Suppressor macrophage treated with lipopolysaccharide for 1 hour (primary cell): ENCODE measurements around the gene PTPRN2.
"Not testable (repeated sequence)": the region's sequence is repeated elsewhere in the genome, so short reads cannot be mapped to it uniquely, and the experiment has no call there.

Experiments used
- DNase-seq, 3 donors: peaks; one replicate each; pipeline ENCODE4 v3.0.0-alpha.2; 2020 to 2022

PTPRN2 gene

GRCh38 chr7:157489870-157490269, 1097.8 kb downstream of the PTPRN2 start:
- not testable (repeated sequence) for DNase-seq
